ENCODE data around the gene PNPLA3.

GRCh38 chr22:43883719-43884415 is 39.7 kb upstream of the PNPLA3 start:
- TF ChIP-seq, protein P1, sequence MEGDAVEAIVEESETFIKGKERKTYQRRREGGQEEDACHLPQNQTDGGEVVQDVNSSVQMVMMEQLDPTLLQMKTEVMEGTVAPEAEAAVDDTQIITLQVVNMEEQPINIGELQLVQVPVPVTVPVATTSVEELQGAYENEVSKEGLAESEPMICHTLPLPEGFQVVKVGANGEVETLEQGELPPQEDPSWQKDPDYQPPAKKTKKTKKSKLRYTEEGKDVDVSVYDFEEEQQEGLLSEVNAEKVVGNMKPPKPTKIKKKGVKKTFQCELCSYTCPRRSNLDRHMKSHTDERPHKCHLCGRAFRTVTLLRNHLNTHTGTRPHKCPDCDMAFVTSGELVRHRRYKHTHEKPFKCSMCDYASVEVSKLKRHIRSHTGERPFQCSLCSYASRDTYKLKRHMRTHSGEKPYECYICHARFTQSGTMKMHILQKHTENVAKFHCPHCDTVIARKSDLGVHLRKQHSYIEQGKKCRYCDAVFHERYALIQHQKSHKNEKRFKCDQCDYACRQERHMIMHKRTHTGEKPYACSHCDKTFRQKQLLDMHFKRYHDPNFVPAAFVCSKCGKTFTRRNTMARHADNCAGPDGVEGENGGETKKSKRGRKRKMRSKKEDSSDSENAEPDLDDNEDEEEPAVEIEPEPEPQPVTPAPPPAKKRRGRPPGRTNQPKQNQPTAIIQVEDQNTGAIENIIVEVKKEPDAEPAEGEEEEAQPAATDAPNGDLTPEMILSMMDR (conservative IDR thresholded peaks at IDR 0.05; ENCODE audit: low read depth, low read length): no peak
- TF ChIP-seq EZH2 (IDR thresholded peaks at IDR 0.05; ENCODE audit: low read length, unreplicated experiment): no peak
